Activated CD8-positive, alpha-beta memory T cell treated with anti-CD3 and anti-CD28 coated beads, Interleukin-2, amount 50 U/mL, for 1 hour (primary cell): ENCODE results near the gene MYOT.
"Not testable (repeated sequence)": the region's sequence is repeated elsewhere in the genome, so short reads cannot be mapped to it uniquely, and the experiment has no call there.

ENCODE experiments used
- DNase-seq: peaks from one replicate; pipeline ENCODE4 v3.0.0-alpha.2; 2020; ENCODE audit errors: extremely low read depth

MYOT gene, protein sequence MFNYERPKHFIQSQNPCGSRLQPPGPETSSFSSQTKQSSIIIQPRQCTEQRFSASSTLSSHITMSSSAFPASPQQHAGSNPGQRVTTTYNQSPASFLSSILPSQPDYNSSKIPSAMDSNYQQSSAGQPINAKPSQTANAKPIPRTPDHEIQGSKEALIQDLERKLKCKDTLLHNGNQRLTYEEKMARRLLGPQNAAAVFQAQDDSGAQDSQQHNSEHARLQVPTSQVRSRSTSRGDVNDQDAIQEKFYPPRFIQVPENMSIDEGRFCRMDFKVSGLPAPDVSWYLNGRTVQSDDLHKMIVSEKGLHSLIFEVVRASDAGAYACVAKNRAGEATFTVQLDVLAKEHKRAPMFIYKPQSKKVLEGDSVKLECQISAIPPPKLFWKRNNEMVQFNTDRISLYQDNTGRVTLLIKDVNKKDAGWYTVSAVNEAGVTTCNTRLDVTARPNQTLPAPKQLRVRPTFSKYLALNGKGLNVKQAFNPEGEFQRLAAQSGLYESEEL

DNA sequence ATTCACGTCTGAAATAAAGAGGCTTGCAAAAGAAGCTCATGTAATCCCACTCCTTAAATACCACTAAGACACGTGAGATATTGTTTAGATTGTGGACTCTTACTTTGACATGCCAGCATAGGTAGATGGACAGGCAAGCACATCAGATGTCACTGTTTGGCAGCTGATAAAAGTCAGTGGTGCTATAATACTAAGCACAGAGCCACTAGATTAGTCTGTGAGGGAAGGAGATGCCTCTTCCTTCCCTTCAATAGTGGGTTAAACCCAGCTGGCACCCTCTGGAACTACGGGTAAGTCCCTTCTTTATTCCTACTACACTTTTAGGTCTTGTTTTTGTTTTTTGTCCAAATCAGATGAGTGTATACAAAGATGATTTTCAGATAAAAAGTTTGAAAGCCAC, at the start of gene MYOT:
Gene MYOT, plus strand, starts transcription at position 197 of the 400 bp plus-strand sequence. CDS start 2,792 bp downstream, outside the sequence.
- no peak for DNase-seq

DNA sequence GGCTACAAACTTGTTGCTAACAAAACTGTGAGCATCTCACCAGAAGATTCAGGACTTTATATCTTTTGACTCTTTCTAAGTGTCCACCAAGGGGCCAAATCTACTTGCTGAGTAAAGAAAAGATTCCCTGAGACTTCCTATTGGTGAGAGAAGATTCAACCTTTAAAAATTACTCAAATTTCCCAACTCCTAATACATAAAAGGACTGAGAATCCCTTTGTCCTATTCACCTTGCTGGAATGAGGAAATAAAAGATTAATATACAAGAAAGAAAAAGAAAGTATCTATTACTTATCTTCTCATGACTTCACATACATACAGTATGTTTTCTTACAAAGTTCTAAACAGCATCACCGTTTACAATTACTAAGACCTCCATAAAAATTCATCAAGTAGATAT, 47.9 kb upstream of the MYOT start:
- DNase-seq = no peak

- no peak for DNase-seq
Observed at GRCh38 chr5:137822158-137822764, 45.4 kb upstream of the MYOT start.

- no peak for DNase-seq
Observed at GRCh38 chr5:137822984-137823383, 44.7 kb upstream of the MYOT start.

- no peak for DNase-seq
Observed at GRCh38 chr5:137825165-137825564, 42.5 kb upstream of the MYOT start.

- no peak for DNase-seq
Observed at GRCh38 chr5:137826067-137826466, 41.6 kb upstream of the MYOT start.

- no peak for DNase-seq
Observed at GRCh38 chr5:137828180-137828579, 39.5 kb upstream of the MYOT start.

DNA sequence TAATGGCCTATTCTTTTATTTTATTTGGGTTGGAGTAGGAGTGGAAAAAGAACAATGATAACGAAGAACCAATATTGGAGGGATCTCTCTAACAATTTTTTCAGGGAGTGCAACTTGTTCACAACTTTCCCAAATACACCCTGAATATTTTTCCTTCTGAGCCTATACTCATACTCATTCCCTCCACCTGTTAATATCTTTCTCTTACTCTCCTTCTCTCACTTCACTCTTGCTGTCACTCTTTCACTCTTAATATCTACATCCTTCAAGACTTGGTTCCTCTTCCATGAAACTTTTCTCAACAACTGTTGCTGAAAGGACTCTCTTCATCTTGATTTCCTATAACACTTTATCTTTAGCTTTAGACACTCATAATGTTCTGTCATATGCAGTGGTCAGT, 39.0 kb upstream of the MYOT start:
- no peak for DNase-seq

DNA sequence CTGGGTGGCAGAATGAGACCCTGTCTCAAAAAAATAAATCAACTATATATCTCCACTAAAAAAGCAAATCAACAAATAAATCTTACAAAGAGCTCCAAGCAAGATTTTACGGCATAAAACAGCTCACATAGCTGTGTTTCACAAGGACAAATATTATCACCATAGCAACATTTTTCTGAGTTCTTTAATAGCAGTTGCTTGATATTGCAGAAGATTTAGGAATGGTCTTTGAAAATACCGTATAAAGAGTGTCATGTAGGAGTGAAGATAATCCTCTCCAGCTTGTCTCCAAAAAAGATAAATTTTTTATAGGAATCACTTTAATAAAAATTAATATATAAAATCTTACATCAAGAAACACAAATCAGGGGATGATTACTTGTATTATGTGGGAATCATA, 36.6 kb upstream of the MYOT start:
- DNase-seq = no peak

- no peak for DNase-seq
Observed at GRCh38 chr5:137831526-137831925, 36.1 kb upstream of the MYOT start.

DNA sequence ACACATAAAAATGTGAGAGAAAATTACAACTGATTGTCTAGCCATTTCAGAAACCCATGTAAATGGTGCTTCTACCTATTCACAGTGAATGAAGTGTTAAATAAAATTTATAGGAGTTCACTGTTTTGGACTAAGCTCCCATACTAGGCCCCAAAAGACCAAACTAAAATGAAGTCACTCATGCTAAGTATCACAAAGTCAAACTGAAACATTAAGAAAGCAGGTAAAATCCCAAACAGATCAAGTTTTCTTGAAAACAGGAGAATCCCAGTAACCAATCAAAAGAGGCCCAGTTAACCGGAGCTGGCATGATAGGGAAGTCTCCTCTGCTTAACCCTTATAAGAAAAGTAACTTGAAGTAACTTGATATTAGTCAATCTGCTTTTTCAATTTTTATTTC, 35.2 kb upstream of the MYOT start:
- no peak for DNase-seq

- DNase-seq = no peak
Observed at GRCh38 chr5:137833463-137833862, 34.2 kb upstream of the MYOT start.

DNA sequence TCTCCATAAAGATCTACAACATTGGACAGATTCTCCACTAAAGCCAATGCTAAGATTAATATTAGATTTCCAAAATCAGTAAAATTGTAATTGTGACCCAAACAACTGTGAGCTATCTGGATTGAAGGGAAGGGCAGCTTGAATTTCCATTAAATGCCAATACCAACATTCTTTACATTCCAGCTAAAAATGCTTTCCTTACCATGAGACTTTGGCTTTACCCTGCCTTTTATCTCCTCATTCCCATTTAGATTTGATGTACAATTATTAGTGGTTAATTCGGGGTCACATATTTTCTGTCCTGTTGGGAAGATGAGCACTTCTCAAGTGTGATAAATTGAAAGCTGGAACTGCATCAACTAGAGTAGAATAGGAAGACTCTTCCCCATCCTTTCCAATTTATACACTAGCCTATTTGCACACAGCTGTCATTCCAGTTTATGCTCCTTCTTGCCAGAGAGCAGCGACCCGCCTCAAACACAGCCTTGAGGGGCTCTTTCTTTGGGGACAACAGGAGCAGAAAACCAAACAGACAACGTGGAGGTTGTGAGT, 33.1 kb upstream of the MYOT start:
- no peak for DNase-seq

- DNase-seq = no peak
Observed at GRCh38 chr5:137836298-137836697, 31.4 kb upstream of the MYOT start.

- DNase-seq = no peak
Observed at GRCh38 chr5:137836997-137837396, 30.7 kb upstream of the MYOT start.

- DNase-seq = no peak
Observed at GRCh38 chr5:137837491-137838394, 29.9 kb upstream of the MYOT start.

DNA sequence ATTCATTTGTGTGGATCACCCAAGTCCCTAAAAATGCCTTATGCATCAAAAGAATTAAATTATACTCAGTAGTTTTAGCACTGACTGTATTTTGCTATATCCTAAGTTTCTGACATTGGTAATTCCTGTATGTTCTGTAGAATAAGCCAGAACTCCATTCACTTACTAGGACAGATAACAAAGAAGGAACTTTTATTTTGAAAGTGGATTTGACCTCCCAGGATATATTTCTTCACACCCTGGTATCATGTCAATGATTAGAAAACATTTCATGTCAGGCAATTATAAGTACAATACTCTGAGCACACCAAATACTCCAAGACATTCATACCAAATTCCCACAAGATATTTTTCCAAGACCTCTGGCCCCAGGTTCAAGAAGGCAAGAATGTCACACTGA, 28.7 kb upstream of the MYOT start:
- DNase-seq = no peak

DNA sequence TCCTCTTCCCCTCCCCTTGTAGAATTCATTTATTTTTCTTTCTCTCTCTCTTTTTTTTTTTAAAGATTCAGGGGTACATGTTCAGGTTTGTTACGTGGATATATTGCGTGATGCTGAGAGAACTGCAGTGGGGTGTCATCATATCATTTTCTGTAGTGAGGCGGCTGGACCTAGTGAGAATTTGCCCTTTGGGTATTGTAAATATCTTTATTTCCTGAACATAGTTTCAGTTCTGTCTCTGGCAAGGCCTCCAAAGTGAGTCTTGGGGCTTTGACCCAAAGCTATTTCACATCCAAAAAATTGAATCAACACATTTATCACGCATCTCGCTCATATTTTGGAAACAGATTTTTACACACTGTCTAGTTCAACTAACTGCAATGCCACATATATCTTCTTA, 25.4 kb upstream of the MYOT start:
- no peak for DNase-seq

DNA sequence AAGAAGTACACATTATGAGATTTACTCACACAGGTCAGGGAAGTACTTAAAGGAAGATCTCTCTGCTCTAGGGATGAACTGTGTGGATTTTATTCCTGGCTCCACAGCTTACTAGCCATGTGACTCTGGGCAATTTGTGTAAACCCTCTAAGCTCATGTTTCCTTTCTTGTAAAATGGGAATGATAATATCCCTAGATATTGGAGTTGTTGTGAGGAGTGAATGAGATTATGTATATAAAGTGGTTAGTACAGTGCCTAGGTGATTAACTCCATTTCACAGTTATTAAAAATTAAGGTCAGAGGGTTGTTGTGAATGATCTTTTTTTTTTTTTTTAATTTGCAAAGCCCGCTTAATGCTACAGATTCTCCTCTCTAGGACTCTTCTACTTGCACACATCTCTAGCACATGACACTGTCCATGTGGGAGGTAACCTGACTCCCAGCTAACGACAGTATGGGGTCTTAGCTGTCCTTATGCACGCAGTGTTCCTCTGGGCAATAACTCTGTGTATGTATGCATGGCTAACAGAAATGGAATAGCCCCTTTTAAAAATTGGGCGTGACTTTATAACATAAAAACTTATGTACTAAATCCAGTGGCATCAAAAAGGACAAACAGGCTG, 23.9 kb upstream of the MYOT start:
- DNase-seq = no peak

DNA sequence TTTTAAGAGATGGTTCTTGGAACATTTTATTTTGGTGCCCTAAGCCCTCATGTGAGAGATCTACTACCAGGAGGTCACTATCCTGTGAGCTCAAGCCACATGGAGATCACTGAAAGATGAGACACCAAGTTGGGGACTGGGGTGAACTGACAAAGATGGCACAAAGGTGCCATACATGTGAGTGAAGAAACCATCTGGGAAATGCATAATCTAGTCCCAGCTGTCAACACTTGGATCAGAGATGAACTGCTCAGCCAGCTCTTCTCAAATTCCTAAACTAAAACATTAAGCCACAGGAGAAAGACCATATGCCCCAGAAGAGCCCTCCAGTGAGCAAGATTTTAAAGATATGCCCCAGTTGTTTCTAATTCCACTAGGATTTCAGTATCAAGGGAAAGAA, 22.2 kb upstream of the MYOT start:
- DNase-seq = no peak

DNA sequence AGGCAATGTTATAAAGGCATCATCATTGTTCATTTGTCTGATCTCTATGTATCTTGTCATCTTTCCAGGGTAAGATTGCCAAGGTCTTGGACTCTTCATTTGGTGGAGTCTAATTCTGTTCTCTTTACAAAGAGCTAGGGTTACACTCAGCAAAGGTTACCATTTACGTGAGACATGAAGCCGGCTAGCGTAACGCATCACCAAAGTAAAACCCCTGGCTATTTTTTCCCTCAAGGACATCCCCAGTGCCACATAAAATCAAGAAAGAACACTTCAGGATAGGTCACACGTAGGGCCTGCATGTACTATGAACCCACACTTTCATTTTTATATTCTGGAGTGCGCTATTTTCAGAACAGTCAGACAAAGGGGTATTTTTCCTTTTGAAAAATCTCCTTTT, 20.0 kb upstream of the MYOT start:
- no peak for DNase-seq

- not testable (repeated sequence) for DNase-seq
Observed at GRCh38 chr5:137853165-137853564, 14.5 kb upstream of the MYOT start.
